ENCODE data around the gene COCH. TPM values are rescaled to one million over a fixed set of nuclear protein-coding genes. Genes with fewer than 3 reads are reported as not detected.

COCH gene
- total RNA-seq, 1 experiment from 2014 or later, result 9.4 TPM

GRCh38 chr14:30855345-30856037 lies 18.9 kb upstream of the COCH start:
- Mint-ChIP-seq H3K9me3 (peaks cover 3% of the 10 kb centered on the region), H3K27me3 (ENCODE audit: low read depth) (no peaks in the 10 kb centered on the region), H3K4me1 (no peaks in the 10 kb centered on the region), H3K4me3 (no peak overlapping the region), H3K27ac (no peak overlapping the region), H3K36me3 (no peaks in the 10 kb centered on the region)
- ChIA-PET CTCF (no interaction called here), POLR2A (no interaction called here)
- ATAC-seq (no peak), DNase-seq (ENCODE audit: low spot score) (no peak)
- TF ChIP-seq, protein P1, sequence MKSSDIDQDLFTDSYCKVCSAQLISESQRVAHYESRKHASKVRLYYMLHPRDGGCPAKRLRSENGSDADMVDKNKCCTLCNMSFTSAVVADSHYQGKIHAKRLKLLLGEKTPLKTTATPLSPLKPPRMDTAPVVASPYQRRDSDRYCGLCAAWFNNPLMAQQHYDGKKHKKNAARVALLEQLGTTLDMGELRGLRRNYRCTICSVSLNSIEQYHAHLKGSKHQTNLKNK (CRISPR knock-in tag; IDR thresholded peaks at IDR 0.05), result no peak
- TF ChIP-seq ATF2 (CRISPR knock-in tag; IDR thresholded peaks at IDR 0.05; ENCODE audit: borderline replicate concordance, low read depth), result no peak
- no peak for TF ChIP-seq SMAD4 (CRISPR knock-in tag; IDR thresholded peaks at IDR 0.05)
- TF ChIP-seq FOXP1 (CRISPR knock-in tag; IDR thresholded peaks at IDR 0.05; ENCODE audit: borderline replicate concordance), result no peak
- TF ChIP-seq, protein P2, sequence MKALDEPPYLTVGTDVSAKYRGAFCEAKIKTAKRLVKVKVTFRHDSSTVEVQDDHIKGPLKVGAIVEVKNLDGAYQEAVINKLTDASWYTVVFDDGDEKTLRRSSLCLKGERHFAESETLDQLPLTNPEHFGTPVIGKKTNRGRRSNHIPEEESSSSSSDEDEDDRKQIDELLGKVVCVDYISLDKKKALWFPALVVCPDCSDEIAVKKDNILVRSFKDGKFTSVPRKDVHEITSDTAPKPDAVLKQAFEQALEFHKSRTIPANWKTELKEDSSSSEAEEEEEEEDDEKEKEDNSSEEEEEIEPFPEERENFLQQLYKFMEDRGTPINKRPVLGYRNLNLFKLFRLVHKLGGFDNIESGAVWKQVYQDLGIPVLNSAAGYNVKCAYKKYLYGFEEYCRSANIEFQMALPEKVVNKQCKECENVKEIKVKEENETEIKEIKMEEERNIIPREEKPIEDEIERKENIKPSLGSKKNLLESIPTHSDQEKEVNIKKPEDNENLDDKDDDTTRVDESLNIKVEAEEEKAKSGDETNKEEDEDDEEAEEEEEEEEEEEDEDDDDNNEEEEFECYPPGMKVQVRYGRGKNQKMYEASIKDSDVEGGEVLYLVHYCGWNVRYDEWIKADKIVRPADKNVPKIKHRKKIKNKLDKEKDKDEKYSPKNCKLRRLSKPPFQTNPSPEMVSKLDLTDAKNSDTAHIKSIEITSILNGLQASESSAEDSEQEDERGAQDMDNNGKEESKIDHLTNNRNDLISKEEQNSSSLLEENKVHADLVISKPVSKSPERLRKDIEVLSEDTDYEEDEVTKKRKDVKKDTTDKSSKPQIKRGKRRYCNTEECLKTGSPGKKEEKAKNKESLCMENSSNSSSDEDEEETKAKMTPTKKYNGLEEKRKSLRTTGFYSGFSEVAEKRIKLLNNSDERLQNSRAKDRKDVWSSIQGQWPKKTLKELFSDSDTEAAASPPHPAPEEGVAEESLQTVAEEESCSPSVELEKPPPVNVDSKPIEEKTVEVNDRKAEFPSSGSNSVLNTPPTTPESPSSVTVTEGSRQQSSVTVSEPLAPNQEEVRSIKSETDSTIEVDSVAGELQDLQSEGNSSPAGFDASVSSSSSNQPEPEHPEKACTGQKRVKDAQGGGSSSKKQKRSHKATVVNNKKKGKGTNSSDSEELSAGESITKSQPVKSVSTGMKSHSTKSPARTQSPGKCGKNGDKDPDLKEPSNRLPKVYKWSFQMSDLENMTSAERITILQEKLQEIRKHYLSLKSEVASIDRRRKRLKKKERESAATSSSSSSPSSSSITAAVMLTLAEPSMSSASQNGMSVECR (CRISPR knock-in tag; IDR thresholded peaks at IDR 0.05; ENCODE audit: borderline replicate concordance), result no peak

DNA sequence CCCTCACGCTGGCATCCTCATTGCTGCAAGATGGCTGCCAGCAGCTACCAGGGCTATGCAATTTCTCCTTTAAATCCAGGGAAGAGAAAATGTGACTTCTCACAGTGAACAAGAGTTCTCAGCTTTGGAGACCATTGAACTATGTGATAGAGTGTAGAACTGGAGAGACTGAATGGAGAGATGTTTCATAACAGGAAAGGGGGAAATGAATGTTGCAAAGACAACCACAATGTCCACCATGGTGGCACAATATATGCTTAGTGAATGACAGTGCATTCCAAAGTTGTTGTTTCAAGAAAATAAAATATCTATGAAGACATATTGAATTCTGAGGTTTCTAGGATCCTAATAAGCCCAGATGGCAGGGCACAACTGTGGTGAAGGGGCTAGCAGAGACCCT lies 13.2 kb upstream of the COCH start:
- Mint-ChIP-seq H3K27ac (no peak overlapping the region), H3K27me3 (ENCODE audit: low read depth) (no peaks in the 10 kb centered on the region), H3K4me1 (no peaks in the 10 kb centered on the region), H3K4me3 (no peak overlapping the region), H3K36me3 (no peaks in the 10 kb centered on the region), H3K9me3 (no peaks in the 10 kb centered on the region)
- CTCF ChIA-PET, result no interaction called here
- POLR2A ChIA-PET, result no interaction called here
- no peak for ATAC-seq
- DNase-seq (ENCODE audit: low spot score), result no peak
- TF ChIP-seq ZNF423 (CRISPR knock-in tag; IDR thresholded peaks at IDR 0.05), result no peak
- TF ChIP-seq TCF7 (CRISPR knock-in tag; IDR thresholded peaks at IDR 0.05; ENCODE audit: low read depth), result no peak
- TF ChIP-seq E2F5 (CRISPR knock-in tag; IDR thresholded peaks at IDR 0.05), result no peak

DNA sequence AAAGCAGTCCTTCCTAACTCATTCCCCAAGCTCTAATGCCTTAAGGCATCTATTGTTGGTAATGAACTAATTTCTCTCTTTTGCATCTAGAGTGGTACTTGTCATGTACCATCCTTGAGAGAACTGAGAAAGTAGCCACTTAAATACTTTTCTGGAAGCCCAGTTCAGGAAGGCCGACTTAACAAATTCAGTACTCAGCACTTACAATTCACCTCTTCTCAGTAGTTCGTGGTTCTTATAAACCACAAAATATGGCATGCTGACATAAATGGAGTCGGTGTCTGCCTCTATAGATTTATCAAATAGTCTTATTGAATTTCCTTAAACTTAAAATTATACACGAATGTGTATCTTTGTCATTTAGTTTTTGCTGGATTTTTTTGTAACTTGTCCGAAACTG lies 9.4 kb upstream of the COCH start:
- TF ChIP-seq, protein P2 (CRISPR knock-in tag; IDR thresholded peaks at IDR 0.05; ENCODE audit: borderline replicate concordance), result no peak
- TF ChIP-seq CBFB (CRISPR knock-in tag; IDR thresholded peaks at IDR 0.05; ENCODE audit: low read depth) (no peak), FOXJ3 (CRISPR knock-in tag; IDR thresholded peaks at IDR 0.05; ENCODE audit: borderline replicate concordance) (no peak), ZNF219 (CRISPR knock-in tag; IDR thresholded peaks at IDR 0.05; ENCODE audit: borderline replicate concordance) (no peak)
- Mint-ChIP-seq H3K27ac (no peak overlapping the region), H3K9me3 (no peaks in the 10 kb centered on the region), H3K36me3 (no peaks in the 10 kb centered on the region), H3K4me1 (peaks cover under 1% of the 10 kb centered on the region; the same call in 1 of the 2 replicates), H3K27me3 (ENCODE audit: low read depth) (no peaks in the 10 kb centered on the region), H3K4me3 (no peak overlapping the region)
- CTCF ChIA-PET, result no interaction called here
- ATAC-seq, result no peak
- no peak for DNase-seq (ENCODE audit: low spot score)
- POLR2A ChIA-PET, result no interaction called here

Data from WTC11 (cell line).